ENCODE results near the gene TIAM2.

DNA sequence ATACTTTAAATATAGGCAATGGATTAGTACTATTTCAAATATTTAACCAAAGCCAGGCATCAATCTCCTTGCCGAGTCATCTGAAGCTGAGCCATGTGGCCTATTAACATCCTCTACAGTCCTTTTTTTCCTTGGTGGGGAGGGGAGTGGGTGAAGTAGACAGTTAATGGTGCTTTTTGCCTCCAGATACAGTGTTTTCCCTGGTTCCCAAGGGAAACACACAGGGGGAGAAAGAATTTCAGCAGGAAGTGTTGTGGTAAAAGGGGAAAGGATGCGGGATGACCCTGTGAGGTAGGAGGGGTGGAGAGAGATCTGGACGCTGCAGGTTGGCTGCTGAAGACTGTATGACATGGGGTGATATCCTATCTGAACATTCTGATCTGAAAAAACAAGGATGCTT lies 278.3 kb downstream of the TIAM2 start:
- TF ChIP-seq, protein P1, sequence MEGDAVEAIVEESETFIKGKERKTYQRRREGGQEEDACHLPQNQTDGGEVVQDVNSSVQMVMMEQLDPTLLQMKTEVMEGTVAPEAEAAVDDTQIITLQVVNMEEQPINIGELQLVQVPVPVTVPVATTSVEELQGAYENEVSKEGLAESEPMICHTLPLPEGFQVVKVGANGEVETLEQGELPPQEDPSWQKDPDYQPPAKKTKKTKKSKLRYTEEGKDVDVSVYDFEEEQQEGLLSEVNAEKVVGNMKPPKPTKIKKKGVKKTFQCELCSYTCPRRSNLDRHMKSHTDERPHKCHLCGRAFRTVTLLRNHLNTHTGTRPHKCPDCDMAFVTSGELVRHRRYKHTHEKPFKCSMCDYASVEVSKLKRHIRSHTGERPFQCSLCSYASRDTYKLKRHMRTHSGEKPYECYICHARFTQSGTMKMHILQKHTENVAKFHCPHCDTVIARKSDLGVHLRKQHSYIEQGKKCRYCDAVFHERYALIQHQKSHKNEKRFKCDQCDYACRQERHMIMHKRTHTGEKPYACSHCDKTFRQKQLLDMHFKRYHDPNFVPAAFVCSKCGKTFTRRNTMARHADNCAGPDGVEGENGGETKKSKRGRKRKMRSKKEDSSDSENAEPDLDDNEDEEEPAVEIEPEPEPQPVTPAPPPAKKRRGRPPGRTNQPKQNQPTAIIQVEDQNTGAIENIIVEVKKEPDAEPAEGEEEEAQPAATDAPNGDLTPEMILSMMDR (IDR thresholded peaks at IDR 0.05) = no peak
- TF ChIP-seq POLR2A (IDR thresholded peaks at IDR 0.05) = no peak
